Smooth muscle cell (in vitro differentiated cells): Measurements from ENCODE around the gene NAGK. TPM values are rescaled to one million over a fixed set of nuclear protein-coding genes. Genes with fewer than 3 reads are reported as not detected.

Source experiments
- DNase-seq: peaks from one replicate; lab custom pipeline; 2025; ENCODE audit not compliant: unreplicated experiment; lab: John Stamatoyannopoulos, UW
- H2AFZ ChIP-seq: fragments of 200-600 bp; sonication (generic); 2 replicates; pipeline ENCODE4 v1.6.0; 2016; ENCODE audit warnings: antibody characterized with exemption, low read depth, mild to moderate bottlenecking
- H3F3A ChIP-seq: fragments of 200-600 bp; sonication (generic); 2 replicates; pipeline ENCODE4 v1.6.0; 2017; ENCODE audit warnings: antibody characterized with exemption, low read depth
- H3K27ac ChIP-seq: fragments of 200-600 bp; sonication (generic); 2 replicates; pipeline ENCODE4 v1.5.1; 2016; ENCODE audit warnings: low read depth, mild to moderate bottlenecking
- H3K27me3 ChIP-seq: fragments of 200-600 bp; sonication (generic); 2 replicates; pipeline ENCODE4 v1.6.1; 2016; ENCODE audit warnings: low read depth, mild to moderate bottlenecking
- H3K36me3 ChIP-seq: fragments of 200-600 bp; sonication (generic); 2 replicates; pipeline ENCODE4 v1.5.1; 2016; ENCODE audit warnings: low read depth
- H3K4me1 ChIP-seq: fragments of 200-600 bp; sonication (generic); 2 replicates; pipeline ENCODE4 v1.5.1; 2016; ENCODE audit warnings: low read depth
- H3K4me2 ChIP-seq: fragments of 200-600 bp; sonication (generic); 2 replicates; pipeline ENCODE4 v1.6.0; 2016; ENCODE audit warnings: mild to moderate bottlenecking
- H3K4me3 ChIP-seq: fragments of 200-600 bp; sonication (generic); 2 replicates; pipeline ENCODE4 v1.5.1; 2016; ENCODE audit warnings: mild to moderate bottlenecking
- H3K79me2 ChIP-seq: fragments of 200-600 bp; sonication (generic); 2 replicates; pipeline ENCODE4 v1.6.0; 2016; ENCODE audit warnings: low read depth, mild to moderate bottlenecking
- H3K9ac ChIP-seq: fragments of 200-600 bp; sonication (generic); 2 replicates; pipeline ENCODE4 v1.6.0; 2016; ENCODE audit warnings: low read depth
- H3K9me3 ChIP-seq: fragments of 200-600 bp; sonication (generic); replicated peaks from 2 replicates; pipeline ENCODE4 v1.5.1; 2016; ENCODE audit warnings: low read depth
- H4K20me1 ChIP-seq: fragments of 200-600 bp; sonication (generic); 2 replicates; pipeline ENCODE4 v1.6.0; 2016; ENCODE audit warnings: low read depth
- CTCF ChIP-seq: fragments of 200-600 bp; sonication (generic); IDR thresholded peaks from 2 replicates; pipeline ENCODE4 v1.5.1; 2017; ENCODE audit warnings: borderline replicate concordance, mild to moderate bottlenecking, antibody characterized with exemption; ENCODE audit not compliant: insufficient read depth, poor library complexity, severe bottlenecking
- WGBS: methylation state at CpG from one replicate; pipeline ENCODE4 v1.1.7; 2016; ENCODE audit warnings: low lambda C conversion rate; 5-methylcytosine and 5-hydroxymethylcytosine counted together
- polyA plus RNA-seq: library from polyadenylated mRNA; unstranded; fragments of >200 nt; fragmentation: Nextera tagmentation; extraction: Ambion mirVana; gene quantifications from 2 replicates; pipeline ENCODE4 v1.2.1, GENCODE V29; 2016
- total RNA-seq: library from RNA; depleted of rRNA; stranded (reverse); fragments of >200 nt; gene quantifications from 2 replicates; pipeline ENCODE4 v1.2.3, GENCODE V29; 2014

NAGK gene
- total and polyA plus RNA-seq, 2 experiments from 2014 or later: 116 to 135 TPM

GRCh38 chr2:71100195-71100964 lies 31.9 kb downstream of the NAGK start:
- Histone ChIP-seq H2AFZ (peak overlapping the region; percentile 23), H3K27ac (peak overlapping the region; percentile 90), H3K4me3 (no peak overlapping the region), H4K20me1 (no peaks in the 10 kb centered on the region), H3K4me1 (no peaks in the 10 kb centered on the region), H3K9me3 (no peaks in the 10 kb centered on the region), H3F3A (peaks cover 11% of the 10 kb centered on the region), H3K4me2 (peak overlapping the region; percentile 56), H3K36me3 (no peaks in the 10 kb centered on the region), H3K79me2 (no peaks in the 10 kb centered on the region), H3K27me3 (no peaks in the 10 kb centered on the region), H3K9ac (no peak overlapping the region)
- WGBS: 25% methylated on average over 3 of the region's 3 CpGs
- DNase-seq: no peak
- peak; percentile 73 for TF ChIP-seq CTCF

GRCh38 chr2:71101656-71102055 lies 33.2 kb downstream of the NAGK start:
- H3F3A ChIP-seq: peaks cover 11% of the 10 kb centered on the region
- 8% methylated on average over 2 of the region's 2 CpGs for WGBS
- no peaks in the 10 kb centered on the region for H3K4me1 ChIP-seq
- H3K27ac ChIP-seq: peak overlapping the region; percentile 90
- H3K27me3 ChIP-seq: no peaks in the 10 kb centered on the region
- no peaks in the 10 kb centered on the region for H3K79me2 ChIP-seq
- no peaks in the 10 kb centered on the region for H4K20me1 ChIP-seq
- no peak for DNase-seq
- H3K9ac ChIP-seq: no peak overlapping the region
- no peak for TF ChIP-seq CTCF
- H3K36me3 ChIP-seq: no peaks in the 10 kb centered on the region
- no peaks in the 10 kb centered on the region for H3K9me3 ChIP-seq
- H3K4me2 ChIP-seq: peak overlapping the region; percentile 56
- peak overlapping the region; percentile 76 for H2AFZ ChIP-seq
- H3K4me3 ChIP-seq: no peak overlapping the region

- no peak for TF ChIP-seq CTCF
- Histone ChIP-seq H3K27me3 (no peaks in the 10 kb centered on the region), H3K9ac (no peak overlapping the region), H3K27ac (no peak overlapping the region), H3K4me2 (no peak overlapping the region), H3K4me1 (no peaks in the 10 kb centered on the region), H3K4me3 (no peak overlapping the region), H3K79me2 (no peaks in the 10 kb centered on the region), H2AFZ (no peak overlapping the region), H3F3A (peaks cover 12% of the 10 kb centered on the region), H3K36me3 (no peaks in the 10 kb centered on the region), H3K9me3 (no peaks in the 10 kb centered on the region), H4K20me1 (no peaks in the 10 kb centered on the region)
- 61% methylated on average over 6 of the region's 6 CpGs for WGBS
- no peak for DNase-seq
Measured at GRCh38 chr2:71102981-71103681, 34.7 kb downstream of the NAGK start.
